Liver (tissue), 9 donors: Measurements from ENCODE around the gene TBCD. TPM values are rescaled to one million over a fixed set of nuclear protein-coding genes. Genes with fewer than 3 reads are reported as not detected.
"Not testable (repeated sequence)": the region's sequence is repeated elsewhere in the genome, so short reads cannot be mapped to it uniquely, and the experiment has no call there.

Experiments
- DNase-seq: peaks from one replicate; pipeline ENCODE4 v3.0.0-alpha.2; 2017; ENCODE audit warnings: low spot score
- H3K27ac ChIP-seq, 2 donors: one replicate each; pipeline ENCODE4 v1.7.0; 2013; ENCODE audit warnings: inconsistent platforms in 2 of 2, low read length in 2 of 2, control low read depth in 1 of 2, low read depth in 1 of 2, mild to moderate bottlenecking in 1 of 2
- H3K27me3 ChIP-seq, 4 donors: one replicate each; pipeline versions ENCODE4 v1.6.1 to v1.7.0; 2013; ENCODE audit warnings: low read length in 3 of 4, inconsistent platforms in 1 of 4, mild to moderate bottlenecking in 1 of 4, moderate library complexity in 1 of 4; ENCODE audit not compliant: control insufficient read depth in 4 of 4, insufficient read depth in 4 of 4
- H3K36me3 ChIP-seq, 4 donors: one replicate each; pipeline versions ENCODE4 v1.6.1 to v1.7.0; 2013; ENCODE audit warnings: low read length in 3 of 4, mild to moderate bottlenecking in 3 of 4, low read depth in 1 of 4, moderate library complexity in 1 of 4; ENCODE audit not compliant: control insufficient read depth in 4 of 4, insufficient read depth in 3 of 4
- H3K4me1 ChIP-seq, 4 donors: one replicate each; pipeline versions ENCODE4 v1.6.1 to v1.7.0; 2013; ENCODE audit warnings: low read length in 3 of 4, mild to moderate bottlenecking in 3 of 4, moderate library complexity in 1 of 4; ENCODE audit not compliant: control insufficient read depth in 4 of 4, insufficient read depth in 4 of 4
- H3K4me3 ChIP-seq, 3 donors: one replicate each; pipeline versions ENCODE4 v1.6.1 to v1.7.0; 2013; ENCODE audit warnings: low read length in 3 of 3, control low read depth in 1 of 3, low read depth in 1 of 3, mild to moderate bottlenecking in 1 of 3
- H3K9ac ChIP-seq, 2 donors: one replicate each; pipeline ENCODE4 v1.7.0; 2013; ENCODE audit warnings: low read length in 2 of 2, mild to moderate bottlenecking in 2 of 2, moderate library complexity in 2 of 2, control low read depth in 1 of 2, low read depth in 1 of 2
- H3K9me3 ChIP-seq, 4 donors: one replicate each; pipeline versions ENCODE4 v1.6.1 to v1.7.0; 2013; ENCODE audit warnings: low read length in 3 of 4; ENCODE audit not compliant: control insufficient read depth in 4 of 4
- ATF3 ChIP-seq: IDR thresholded peaks from 2 replicates; pipeline ENCODE4 v1.6.1; 2016; ENCODE audit warnings: antibody characterized with exemption
- CTCF ChIP-seq: fragments of 150-350 bp; IDR thresholded peaks from 2 replicates; pipeline ENCODE4 v1.5.1; 2017; ENCODE audit warnings: improper control_type of control experiment, low read depth, low read length; ENCODE audit not compliant: missing input control
- EGR1 ChIP-seq, 2 donors: IDR thresholded peaks; 2 replicates each; pipeline ENCODE4 v1.6.1; 2016 to 2018; ENCODE audit warnings: antibody characterized with exemption in 2 of 2, low read depth in 2 of 2
- FOXA1 ChIP-seq: IDR thresholded peaks from 2 replicates; pipeline ENCODE4 v1.6.1; 2016; ENCODE audit warnings: antibody characterized with exemption
- FOXA2 ChIP-seq: IDR thresholded peaks from 2 replicates; pipeline ENCODE4 v1.6.1; 2016; ENCODE audit warnings: antibody characterized with exemption
- GABPA ChIP-seq, 2 donors: IDR thresholded peaks in 1 of 2; conservative IDR thresholded peaks in 1 of 2; 2 replicates each; pipeline ENCODE4 v1.6.1; 2016; ENCODE audit warnings: antibody characterized with exemption in 2 of 2, mild to moderate bottlenecking in 1 of 2, moderate library complexity in 1 of 2
- HNF4A ChIP-seq, 2 donors: conservative IDR thresholded peaks; 2 replicates each; pipeline ENCODE4 v1.6.1; 2016; ENCODE audit warnings: antibody characterized with exemption in 2 of 2, mild to moderate bottlenecking in 2 of 2
- HNF4G ChIP-seq: IDR thresholded peaks from 2 replicates; pipeline ENCODE4 v1.6.1; 2016; ENCODE audit warnings: antibody characterized with exemption
- JUND ChIP-seq, 2 donors: IDR thresholded peaks; 2 replicates each; pipeline ENCODE4 v1.6.1; 2016; ENCODE audit warnings: antibody characterized with exemption in 2 of 2
- MAX ChIP-seq: IDR thresholded peaks from 2 replicates; pipeline ENCODE4 v1.6.1; 2016; ENCODE audit warnings: antibody characterized with exemption
- NR2F2 ChIP-seq: IDR thresholded peaks from 2 replicates; pipeline ENCODE4 v1.6.1; 2016; ENCODE audit warnings: antibody characterized with exemption
- RAD21 ChIP-seq, 2 donors: IDR thresholded peaks; 2 replicates each; pipeline ENCODE4 v1.6.1; 2016; ENCODE audit warnings: antibody characterized with exemption in 2 of 2, mild to moderate bottlenecking in 2 of 2
- REST ChIP-seq: IDR thresholded peaks from 2 replicates; pipeline ENCODE4 v1.6.1; 2016; ENCODE audit warnings: antibody characterized with exemption, mild to moderate bottlenecking
- RXRA ChIP-seq, 2 donors: IDR thresholded peaks; 2 replicates each; pipeline ENCODE4 v1.6.1; 2017 to 2018; ENCODE audit warnings: antibody characterized with exemption in 2 of 2, mild to moderate bottlenecking in 1 of 2
- SP1 ChIP-seq: IDR thresholded peaks from 2 replicates; pipeline ENCODE4 v1.6.1; 2018; ENCODE audit warnings: antibody characterized with exemption, mild to moderate bottlenecking
- TAF1 ChIP-seq: conservative IDR thresholded peaks from 2 replicates; pipeline ENCODE4 v1.6.1; 2016; ENCODE audit warnings: antibody characterized with exemption, mild to moderate bottlenecking
- YY1 ChIP-seq: IDR thresholded peaks from 2 replicates; pipeline ENCODE4 v1.6.1; 2016; ENCODE audit warnings: antibody characterized with exemption, mild to moderate bottlenecking
- ZBTB33 ChIP-seq: IDR thresholded peaks from 2 replicates; pipeline ENCODE4 v1.6.1; 2016; ENCODE audit warnings: antibody characterized with exemption
- WGBS: extraction: QIAGEN DNeasy Blood & Tissue Kit; methylation state at CpG from one replicate; pipeline ENCODE4 v1.1.7; 2013; 5-methylcytosine and 5-hydroxymethylcytosine counted together
- polyA plus RNA-seq, 2 donors: library from polyadenylated mRNA; stranded (reverse) in 1 of 2; unstranded in 1 of 2; fragments of 200-250 nt in 1 of 2; fragments of >200 nt in 1 of 2; fragmentation: Nextera tagmentation in 1 of 2; extraction: Ambion mirVana in 1 of 2; gene quantifications; one replicate each; pipeline versions ENCODE4 v1.2.1 to v1.2.3, GENCODE V29; 2013 to 2015
- total RNA-seq, 2 donors: library from RNA; depleted of rRNA; stranded (reverse); fragments of >200 nt; gene quantifications; one replicate each; pipeline ENCODE4 v1.2.3, GENCODE V29; 2014
- donor health status: healthy.
- donor health status: healthy.
- donor health status: healthy.
- donor health status: healthy.
- donor health status: healthy.

The TBCD gene
- total and polyA plus RNA-seq, 4 donors = 29.8 to 42.2 (median 33.0) TPM

- Histone ChIP-seq H3K27me3 (no peaks in the 10 kb centered on the region), H3K36me3 (peaks cover 0 to 8% (median 6%) of the 10 kb centered on the region in 4 donors), H3K4me3 (no peak overlapping the region), H3K27ac (peak overlapping the region; percentile 49 to 53), H3K9me3 (no peaks in the 10 kb centered on the region), H3K9ac (no peak overlapping the region), H3K4me1 (peaks cover 10 to 19% (median 13%) of the 10 kb centered on the region in 4 donors)
- TF ChIP-seq MAX (peak; percentile 89), ATF3 (peak; percentile 66), CTCF (no peak), GABPA (IDR thresholded peaks at IDR 0.05 in 1 of 2, conservative IDR thresholded peaks at IDR 0.05 in 1 of 2) (peak in 1 of 2 donors; percentile 79), FOXA2 (peak; percentile 100), RXRA (IDR thresholded peaks at IDR 0.05) (peak; percentile 82 to 95), REST (peak; percentile 75), RAD21 (IDR thresholded peaks at IDR 0.05) (peak; percentile 60 to 61), NR2F2 (no peak), HNF4G (peak; percentile 88), EGR1 (IDR thresholded peaks at IDR 0.05; ENCODE audit: low read depth in 2 of 2) (peak; percentile 45 to 72), JUND (IDR thresholded peaks at IDR 0.05) (peak; percentile 70 to 77), TAF1 (no peak), FOXA1 (peak; percentile 100), HNF4A (conservative IDR thresholded peaks at IDR 0.05) (peak; percentile 97 to 98), ZBTB33 (no peak), SP1 (peak; percentile 96), YY1 (peak; percentile 79)
- DNase-seq = no peak
- WGBS = 26% methylated on average over 3 of the region's 3 CpGs
Observed at GRCh38 chr17:82772026-82772425, 20.2 kb downstream of the TBCD start.

- H3K27ac ChIP-seq, DNase-seq, H3K36me3 ChIP-seq, H3K9ac ChIP-seq, H3K4me3 ChIP-seq, H3K27me3 ChIP-seq, H3K9me3 ChIP-seq: not testable (repeated sequence)
- WGBS = 89% methylated on average over 19 of the region's 19 CpGs
- H3K4me1 ChIP-seq = peaks cover 10 to 18% (median 13%) of the 10 kb centered on the region in 4 donors
Observed at GRCh38 chr17:82774456-82774855, 22.6 kb downstream of the TBCD start.
